Smooth muscle cell (in vitro differentiated cells): ENCODE measurements around the gene PCGF3. TPM values are rescaled to one million over a fixed set of nuclear protein-coding genes. Genes with fewer than 3 reads are reported as not detected.

Source experiments
- DNase-seq: peaks from one replicate; lab custom pipeline; 2025; ENCODE audit not compliant: unreplicated experiment; lab: John Stamatoyannopoulos, UW
- H2AFZ ChIP-seq: fragments of 200-600 bp; sonication (generic); 2 replicates; pipeline ENCODE4 v1.6.0; 2016; ENCODE audit warnings: antibody characterized with exemption, low read depth, mild to moderate bottlenecking
- H3F3A ChIP-seq: fragments of 200-600 bp; sonication (generic); 2 replicates; pipeline ENCODE4 v1.6.0; 2017; ENCODE audit warnings: antibody characterized with exemption, low read depth
- H3K27ac ChIP-seq: fragments of 200-600 bp; sonication (generic); 2 replicates; pipeline ENCODE4 v1.5.1; 2016; ENCODE audit warnings: low read depth, mild to moderate bottlenecking
- H3K27me3 ChIP-seq: fragments of 200-600 bp; sonication (generic); 2 replicates; pipeline ENCODE4 v1.6.1; 2016; ENCODE audit warnings: low read depth, mild to moderate bottlenecking
- H3K36me3 ChIP-seq: fragments of 200-600 bp; sonication (generic); 2 replicates; pipeline ENCODE4 v1.5.1; 2016; ENCODE audit warnings: low read depth
- H3K4me1 ChIP-seq: fragments of 200-600 bp; sonication (generic); 2 replicates; pipeline ENCODE4 v1.5.1; 2016; ENCODE audit warnings: low read depth
- H3K4me2 ChIP-seq: fragments of 200-600 bp; sonication (generic); 2 replicates; pipeline ENCODE4 v1.6.0; 2016; ENCODE audit warnings: mild to moderate bottlenecking
- H3K4me3 ChIP-seq: fragments of 200-600 bp; sonication (generic); 2 replicates; pipeline ENCODE4 v1.5.1; 2016; ENCODE audit warnings: mild to moderate bottlenecking
- H3K79me2 ChIP-seq: fragments of 200-600 bp; sonication (generic); 2 replicates; pipeline ENCODE4 v1.6.0; 2016; ENCODE audit warnings: low read depth, mild to moderate bottlenecking
- H3K9ac ChIP-seq: fragments of 200-600 bp; sonication (generic); 2 replicates; pipeline ENCODE4 v1.6.0; 2016; ENCODE audit warnings: low read depth
- H3K9me3 ChIP-seq: fragments of 200-600 bp; sonication (generic); replicated peaks from 2 replicates; pipeline ENCODE4 v1.5.1; 2016; ENCODE audit warnings: low read depth
- H4K20me1 ChIP-seq: fragments of 200-600 bp; sonication (generic); 2 replicates; pipeline ENCODE4 v1.6.0; 2016; ENCODE audit warnings: low read depth
- WGBS: methylation state at CpG from one replicate; pipeline ENCODE4 v1.1.7; 2016; ENCODE audit warnings: low lambda C conversion rate; 5-methylcytosine and 5-hydroxymethylcytosine counted together
- polyA plus RNA-seq: library from polyadenylated mRNA; unstranded; fragments of >200 nt; fragmentation: Nextera tagmentation; extraction: Ambion mirVana; gene quantifications from 2 replicates; pipeline ENCODE4 v1.2.1, GENCODE V29; 2016
- total RNA-seq: library from RNA; depleted of rRNA; stranded (reverse); fragments of >200 nt; gene quantifications from 2 replicates; pipeline ENCODE4 v1.2.3, GENCODE V29; 2014
- TF ChIP-seq, protein P1 (sequence below): fragments of 200-600 bp; sonication (generic); IDR thresholded peaks from 2 replicates; pipeline ENCODE4 v1.5.1; 2017; ENCODE audit warnings: borderline replicate concordance, mild to moderate bottlenecking, antibody characterized with exemption; ENCODE audit not compliant: insufficient read depth, poor library complexity, severe bottlenecking

The PCGF3 gene
- total and polyA plus RNA-seq, 2 experiments from 2014 or later: 29.6 to 45.4 TPM

DNA sequence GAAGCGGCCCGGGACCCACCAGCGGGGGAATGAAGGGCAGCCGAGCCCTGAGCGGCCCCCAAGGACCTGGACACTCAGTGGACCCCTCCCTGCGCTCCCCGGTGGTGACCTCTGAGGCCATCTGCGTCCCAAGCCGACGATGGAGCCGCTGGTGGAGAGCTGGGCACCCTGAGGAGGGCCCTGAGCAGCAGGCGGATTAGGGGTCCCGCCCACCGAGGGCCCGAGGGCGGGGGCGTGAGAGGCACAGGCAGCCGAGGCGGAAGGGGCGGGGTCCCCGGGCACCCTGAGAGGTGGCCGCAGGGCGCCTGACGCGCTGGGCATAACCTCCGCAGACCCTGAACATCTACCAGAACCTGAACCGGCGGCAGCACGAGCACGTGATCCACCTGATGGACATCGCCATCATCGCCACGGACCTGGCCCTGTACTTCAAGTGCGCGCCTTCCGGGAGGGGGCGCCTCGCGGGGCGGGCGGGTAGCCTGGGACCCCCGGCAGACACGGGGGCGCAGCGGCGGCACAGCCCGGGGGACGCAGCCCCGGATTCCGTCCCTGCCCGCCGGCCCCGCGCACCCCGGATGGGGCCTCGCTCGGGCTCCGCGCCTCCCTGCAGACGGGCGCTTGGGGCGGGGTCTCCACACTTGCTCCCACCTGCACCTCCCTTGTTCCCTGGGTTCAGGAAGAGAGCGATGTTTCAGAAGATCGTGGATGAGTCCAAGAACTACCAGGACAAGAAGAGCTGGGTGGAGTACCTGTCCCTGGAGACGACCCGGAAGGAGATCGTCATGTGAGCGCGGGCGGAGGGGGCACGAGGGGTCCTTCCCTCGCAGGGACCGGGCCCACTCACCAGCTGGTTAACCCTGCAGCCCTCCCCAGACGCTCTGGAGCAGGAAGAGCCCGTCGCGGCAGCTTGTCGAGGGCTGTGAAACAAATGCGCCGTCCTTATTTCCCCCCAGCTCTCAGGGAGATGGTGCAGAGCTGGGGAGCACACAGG lies 41.9 kb upstream of the PCGF3 start:
- no peak overlapping the region for H3K27ac ChIP-seq
- H3K36me3 ChIP-seq: no peaks in the 10 kb centered on the region
- no peak for DNase-seq
- H3K27me3 ChIP-seq: no peaks in the 10 kb centered on the region
- H3F3A ChIP-seq: no peaks in the 10 kb centered on the region
- TF ChIP-seq, protein P1, sequence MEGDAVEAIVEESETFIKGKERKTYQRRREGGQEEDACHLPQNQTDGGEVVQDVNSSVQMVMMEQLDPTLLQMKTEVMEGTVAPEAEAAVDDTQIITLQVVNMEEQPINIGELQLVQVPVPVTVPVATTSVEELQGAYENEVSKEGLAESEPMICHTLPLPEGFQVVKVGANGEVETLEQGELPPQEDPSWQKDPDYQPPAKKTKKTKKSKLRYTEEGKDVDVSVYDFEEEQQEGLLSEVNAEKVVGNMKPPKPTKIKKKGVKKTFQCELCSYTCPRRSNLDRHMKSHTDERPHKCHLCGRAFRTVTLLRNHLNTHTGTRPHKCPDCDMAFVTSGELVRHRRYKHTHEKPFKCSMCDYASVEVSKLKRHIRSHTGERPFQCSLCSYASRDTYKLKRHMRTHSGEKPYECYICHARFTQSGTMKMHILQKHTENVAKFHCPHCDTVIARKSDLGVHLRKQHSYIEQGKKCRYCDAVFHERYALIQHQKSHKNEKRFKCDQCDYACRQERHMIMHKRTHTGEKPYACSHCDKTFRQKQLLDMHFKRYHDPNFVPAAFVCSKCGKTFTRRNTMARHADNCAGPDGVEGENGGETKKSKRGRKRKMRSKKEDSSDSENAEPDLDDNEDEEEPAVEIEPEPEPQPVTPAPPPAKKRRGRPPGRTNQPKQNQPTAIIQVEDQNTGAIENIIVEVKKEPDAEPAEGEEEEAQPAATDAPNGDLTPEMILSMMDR: peak; percentile 31
- no peaks in the 10 kb centered on the region for H3K79me2 ChIP-seq
- no peaks in the 10 kb centered on the region for H3K9me3 ChIP-seq
- H3K9ac ChIP-seq: peak overlapping the region; percentile 60
- peak overlapping the region; percentile 81 for H3K4me3 ChIP-seq
- 6% methylated on average over 73 of the region's 80 CpGs for WGBS
- peaks cover 7% of the 10 kb centered on the region for H3K4me1 ChIP-seq
- peak overlapping the region; percentile 96 for H3K4me2 ChIP-seq
- no peaks in the 10 kb centered on the region for H4K20me1 ChIP-seq
- peak overlapping the region; percentile 91 for H2AFZ ChIP-seq

DNA sequence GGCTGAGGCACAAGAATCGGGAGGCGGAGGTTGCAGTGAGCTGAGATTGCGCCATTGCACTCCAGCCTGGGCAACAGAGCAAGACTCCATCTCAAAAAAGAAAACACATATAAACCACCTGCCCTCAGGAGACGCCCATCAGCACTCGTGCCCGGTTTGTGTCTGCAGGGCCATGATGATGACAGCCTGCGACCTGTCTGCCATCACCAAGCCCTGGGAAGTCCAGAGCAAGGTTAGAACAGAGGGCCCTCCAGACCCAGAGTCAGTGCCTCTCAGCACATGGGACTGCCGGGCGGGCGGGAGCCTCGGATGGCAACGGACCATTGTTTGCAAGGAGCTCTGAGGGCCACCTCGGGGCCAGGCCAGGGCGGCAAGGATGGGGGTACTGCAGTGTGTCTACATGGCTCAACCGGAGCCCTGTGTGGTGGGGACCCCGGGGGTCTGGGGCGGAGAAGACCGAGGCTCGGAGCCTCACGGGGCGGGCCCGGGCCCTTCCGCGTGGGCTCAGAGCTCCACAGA lies 40.9 kb upstream of the PCGF3 start:
- Histone ChIP-seq H3K4me2 (peak overlapping the region; percentile 96), H3F3A (no peaks in the 10 kb centered on the region), H3K9me3 (no peaks in the 10 kb centered on the region), H3K9ac (no peak overlapping the region), H3K36me3 (no peaks in the 10 kb centered on the region), H3K27ac (no peak overlapping the region), H3K4me3 (peak overlapping the region; percentile 81), H3K4me1 (peaks cover 7% of the 10 kb centered on the region), H3K79me2 (no peaks in the 10 kb centered on the region), H4K20me1 (no peaks in the 10 kb centered on the region), H2AFZ (no peak overlapping the region), H3K27me3 (no peaks in the 10 kb centered on the region)
- DNase-seq: no peak
- TF ChIP-seq, protein P1: no peak
- WGBS: 95% methylated on average over 22 of the region's 24 CpGs

DNA sequence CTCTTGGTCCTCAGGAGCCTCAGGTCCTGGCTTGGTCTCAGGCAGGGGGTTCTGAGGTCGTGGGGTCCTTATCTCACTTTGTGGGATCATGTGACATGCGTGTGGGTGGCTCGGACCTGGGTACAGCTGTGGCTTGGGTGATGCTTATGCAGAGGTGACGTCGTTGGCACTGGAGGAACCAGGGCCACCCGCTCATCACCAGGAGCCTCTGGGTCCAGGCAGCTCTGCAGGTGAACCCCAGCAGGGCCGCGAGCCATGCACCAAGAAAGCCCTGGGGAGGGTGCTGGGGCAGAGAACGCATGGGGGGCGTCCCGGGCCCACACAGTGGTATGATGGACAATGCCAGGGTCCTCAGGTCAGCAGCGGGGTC lies 40.3 kb upstream of the PCGF3 start:
- no peak overlapping the region for H2AFZ ChIP-seq
- no peak overlapping the region for H3K4me2 ChIP-seq
- H3F3A ChIP-seq: no peaks in the 10 kb centered on the region
- H3K27ac ChIP-seq: no peak overlapping the region
- no peaks in the 10 kb centered on the region for H3K9me3 ChIP-seq
- H3K36me3 ChIP-seq: no peaks in the 10 kb centered on the region
- 92% methylated on average over 12 of the region's 12 CpGs for WGBS
- H3K79me2 ChIP-seq: no peaks in the 10 kb centered on the region
- no peaks in the 10 kb centered on the region for H4K20me1 ChIP-seq
- no peak overlapping the region for H3K9ac ChIP-seq
- DNase-seq: no peak
- TF ChIP-seq, protein P1: no peak
- no peak overlapping the region for H3K4me3 ChIP-seq
- no peaks in the 10 kb centered on the region for H3K27me3 ChIP-seq
- H3K4me1 ChIP-seq: peaks cover 7% of the 10 kb centered on the region
